Uterus (tissue), 2 donors: Measurements from ENCODE around the gene HTT.

Experiments used
- POLR2A ChIP-seq, 2 donors: fragments of 450-650 bp; IDR thresholded peaks; one replicate each; pipeline ENCODE4 v1.6.1; 2016; ENCODE audit warnings: antibody characterized with exemption in 2 of 2, mild to moderate bottlenecking in 1 of 2, moderate library complexity in 1 of 2
- TF ChIP-seq, protein P1 (sequence below), 4 experiments: fragments of 200-600 bp in 2 of 4; fragments of 450-650 bp in 2 of 4; sonication (generic) in 2 of 4; IDR thresholded peaks; one replicate each; pipeline ENCODE4 v1.5.1; 2016 to 2019; ENCODE audit warnings: antibody characterized with exemption in 4 of 4, mild to moderate bottlenecking in 2 of 4, moderate library complexity in 1 of 4

DNA sequence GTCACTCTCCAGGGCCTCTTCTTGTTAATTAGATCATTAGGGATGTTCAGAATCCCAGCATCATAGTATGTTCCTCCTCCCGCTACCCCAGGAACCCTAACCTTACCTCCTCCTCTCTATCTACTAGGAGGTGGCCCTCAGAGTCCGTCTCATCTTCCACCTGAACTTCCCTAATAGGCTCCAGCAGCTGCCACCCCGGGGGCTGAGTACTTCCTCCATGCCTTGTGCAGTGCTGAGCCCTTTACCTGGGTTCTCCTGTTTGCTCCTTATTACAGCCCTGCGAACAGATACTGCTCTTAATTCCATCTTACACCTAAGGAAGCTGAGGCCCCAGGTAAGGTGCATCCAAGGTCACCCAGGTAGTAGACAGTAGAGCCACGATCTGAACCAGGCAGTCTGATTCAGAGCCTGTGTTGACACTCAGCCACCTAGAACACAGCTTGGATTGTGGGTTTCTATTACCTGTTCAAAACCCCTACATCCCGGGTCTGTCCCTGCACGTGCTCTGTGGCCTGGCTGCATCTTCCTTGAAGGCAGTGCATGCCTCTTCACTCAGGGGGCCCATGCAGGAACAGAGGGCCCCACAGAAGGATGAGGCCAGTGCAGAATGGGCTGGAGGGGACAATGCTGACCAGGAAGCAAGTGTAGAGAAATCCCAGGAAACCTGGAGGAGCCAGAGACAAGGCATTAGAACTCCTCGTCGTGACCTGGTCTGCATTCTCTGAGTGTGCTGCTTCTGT lies 123.1 kb downstream of the HTT start:
- no peak for TF ChIP-seq POLR2A (IDR thresholded peaks at IDR 0.05)
- TF ChIP-seq, protein P1, sequence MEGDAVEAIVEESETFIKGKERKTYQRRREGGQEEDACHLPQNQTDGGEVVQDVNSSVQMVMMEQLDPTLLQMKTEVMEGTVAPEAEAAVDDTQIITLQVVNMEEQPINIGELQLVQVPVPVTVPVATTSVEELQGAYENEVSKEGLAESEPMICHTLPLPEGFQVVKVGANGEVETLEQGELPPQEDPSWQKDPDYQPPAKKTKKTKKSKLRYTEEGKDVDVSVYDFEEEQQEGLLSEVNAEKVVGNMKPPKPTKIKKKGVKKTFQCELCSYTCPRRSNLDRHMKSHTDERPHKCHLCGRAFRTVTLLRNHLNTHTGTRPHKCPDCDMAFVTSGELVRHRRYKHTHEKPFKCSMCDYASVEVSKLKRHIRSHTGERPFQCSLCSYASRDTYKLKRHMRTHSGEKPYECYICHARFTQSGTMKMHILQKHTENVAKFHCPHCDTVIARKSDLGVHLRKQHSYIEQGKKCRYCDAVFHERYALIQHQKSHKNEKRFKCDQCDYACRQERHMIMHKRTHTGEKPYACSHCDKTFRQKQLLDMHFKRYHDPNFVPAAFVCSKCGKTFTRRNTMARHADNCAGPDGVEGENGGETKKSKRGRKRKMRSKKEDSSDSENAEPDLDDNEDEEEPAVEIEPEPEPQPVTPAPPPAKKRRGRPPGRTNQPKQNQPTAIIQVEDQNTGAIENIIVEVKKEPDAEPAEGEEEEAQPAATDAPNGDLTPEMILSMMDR (IDR thresholded peaks at IDR 0.05) = no peak
